GM12878 (cell line): ENCODE measurements around the gene CAMK2G.

Source experiments
- ATF2 ChIP-seq: IDR thresholded peaks from 2 replicates; pipeline ENCODE4 v1.6.1; 2012; ENCODE audit warnings: low read length, inconsistent platforms
- CHD1 ChIP-seq: IDR thresholded peaks from 2 replicates; pipeline ENCODE4 v1.6.1; 2012; ENCODE audit warnings: low read depth, low read length, improper control_type of control experiment
- CTCF ChIP-seq, 3 experiments: IDR thresholded peaks in 2 of 3; conservative IDR thresholded peaks in 1 of 3; 2 replicates each; pipeline ENCODE4 v1.5.1; 2011; ENCODE audit warnings: low read depth in 3 of 3, low read length in 3 of 3, mild to moderate bottlenecking in 3 of 3, control low read depth in 2 of 3, moderate library complexity in 2 of 3, inconsistent platforms in 1 of 3, mixed read lengths in 1 of 3; ENCODE audit not compliant: control insufficient read depth in 2 of 3, insufficient read depth in 1 of 3; ENCODE audit errors: extremely low read depth in 1 of 3
- EZH2 ChIP-seq: IDR thresholded peaks from 2 replicates; pipeline ENCODE4 v1.6.1; 2012; ENCODE audit warnings: low read depth, mild to moderate bottlenecking, control low read depth, inconsistent platforms, low read length, borderline replicate concordance; ENCODE audit not compliant: control insufficient read depth
- GABPA ChIP-seq: IDR thresholded peaks from 2 replicates; pipeline ENCODE4 v1.6.1; 2014; ENCODE audit warnings: antibody characterized with exemption, low read depth, mild to moderate bottlenecking, inconsistent platforms
- NFYB ChIP-seq: IDR thresholded peaks from 2 replicates; pipeline ENCODE4 v1.6.1; 2011; ENCODE audit warnings: low read depth, mild to moderate bottlenecking, low read length, improper control_type of control experiment, moderate library complexity; ENCODE audit not compliant: insufficient read depth
- POLR2A ChIP-seq: IDR thresholded peaks from 2 replicates; pipeline ENCODE4 v1.6.1; 2011; ENCODE audit warnings: low read depth, mild to moderate bottlenecking, low read length
- REST ChIP-seq: IDR thresholded peaks from 2 replicates; pipeline ENCODE4 v1.6.1; 2012; ENCODE audit warnings: mild to moderate bottlenecking, low read depth, low read length
- STAT1 ChIP-seq: fragments of 450-650 bp; conservative IDR thresholded peaks from 2 replicates; pipeline ENCODE4 v1.6.1; 2014; ENCODE audit warnings: antibody characterized with exemption, mild to moderate bottlenecking
- TCF12 ChIP-seq: IDR thresholded peaks from 2 replicates; pipeline ENCODE4 v1.6.1; 2011; ENCODE audit warnings: low read depth, mild to moderate bottlenecking, low read length
- YY1 ChIP-seq: IDR thresholded peaks from 2 replicates; pipeline ENCODE4 v1.6.1; 2011; ENCODE audit warnings: low read depth, mild to moderate bottlenecking, low read length

- TF ChIP-seq POLR2A (no peak), TCF12 (no peak), GABPA (no peak), STAT1 (no peak), CTCF (IDR thresholded peaks at IDR 0.05 in 2 of 3, conservative IDR thresholded peaks at IDR 0.05 in 1 of 3; ENCODE audit: control insufficient read depth in 2 of 3, extremely low read depth in 1 of 3, insufficient read depth in 1 of 3, low read depth in 3 of 3, low read length in 3 of 3) (no peak), REST (no peak), CHD1 (no peak), EZH2 (no peak), NFYB (no peak), ATF2 (no peak), YY1 (no peak)
Observed at GRCh38 chr10:73780301-73780700, 94.1 kb downstream of the CAMK2G start.
